ENCODE measurements around the gene P2RX3.
"Not testable (repeated sequence)": the region's sequence is repeated elsewhere in the genome, so short reads cannot be mapped to it uniquely, and the experiment has no call there.

Gene P2RX3

GRCh38 chr11:57377107-57377506, 39.0 kb downstream of the P2RX3 start:
- no peak for DNase-seq

GRCh38 chr11:57378186-57378585, 40.0 kb downstream of the P2RX3 start:
- peak; percentile 29 for DNase-seq

GRCh38 chr11:57379732-57380131, 41.6 kb downstream of the P2RX3 start:
- DNase-seq: peak; percentile 29

- DNase-seq: no peak
Observed at GRCh38 chr11:57380975-57381374, 42.8 kb downstream of the P2RX3 start, which contains the start of gene PRG3. PRG3 (minus strand) TSS chr11:57381150; CDS start chr11:57380708, 442 bp downstream.

GRCh38 chr11:57386178-57386940, 48.2 kb downstream of the P2RX3 start:
- no peak for DNase-seq

GRCh38 chr11:57387289-57388030, 49.3 kb downstream of the P2RX3 start:
- DNase-seq: no peak

GRCh38 chr11:57390535-57390934, 52.4 kb downstream of the P2RX3 start, which contains the start of gene PRG2:
PRG2 (minus strand) TSS chr11:57390650; CDS start chr11:57389944, 706 bp downstream.
- DNase-seq: no peak

- no peak for DNase-seq
Observed at GRCh38 chr11:57391111-57391510, 53.0 kb downstream of the P2RX3 start.

- DNase-seq: no peak
Observed at GRCh38 chr11:57391539-57391938, 53.4 kb downstream of the P2RX3 start.

GRCh38 chr11:57392066-57392762, 54.1 kb downstream of the P2RX3 start:
- no peak for DNase-seq

- no peak for DNase-seq
Observed at GRCh38 chr11:57392763-57393105, 54.6 kb downstream of the P2RX3 start.

- DNase-seq: no peak
Observed at GRCh38 chr11:57394203-57394965, 56.2 kb downstream of the P2RX3 start.

- DNase-seq: no peak
Observed at GRCh38 chr11:57395905-57396623, 57.9 kb downstream of the P2RX3 start.

GRCh38 chr11:57396744-57397143, 58.6 kb downstream of the P2RX3 start:
- DNase-seq: no peak

- DNase-seq: no peak
Observed at GRCh38 chr11:57397394-57397990, 59.3 kb downstream of the P2RX3 start.

GRCh38 chr11:57399221-57399620, 61.1 kb downstream of the P2RX3 start:
- peak; percentile 60 for DNase-seq

- no peak for DNase-seq
Observed at GRCh38 chr11:57399972-57400578, 61.9 kb downstream of the P2RX3 start.

- peak; percentile 65 for DNase-seq
Observed at GRCh38 chr11:57402188-57403002, 64.2 kb downstream of the P2RX3 start.

GRCh38 chr11:57403003-57403801, 65.0 kb downstream of the P2RX3 start:
- not testable (repeated sequence) for DNase-seq

GRCh38 chr11:57403802-57404147, 65.6 kb downstream of the P2RX3 start:
- no peak for DNase-seq
